ENCODE data around the gene SPRING1. TPM values are rescaled to one million over a fixed set of nuclear protein-coding genes. Genes with fewer than 3 reads are reported as not detected.

Gene SPRING1
- total and polyA plus RNA-seq, 2 of the 13 experiments (the other 11 are each of a cell fraction or from before 2014, with no cell fraction given), result 20.0 to 51.8 TPM

DNA sequence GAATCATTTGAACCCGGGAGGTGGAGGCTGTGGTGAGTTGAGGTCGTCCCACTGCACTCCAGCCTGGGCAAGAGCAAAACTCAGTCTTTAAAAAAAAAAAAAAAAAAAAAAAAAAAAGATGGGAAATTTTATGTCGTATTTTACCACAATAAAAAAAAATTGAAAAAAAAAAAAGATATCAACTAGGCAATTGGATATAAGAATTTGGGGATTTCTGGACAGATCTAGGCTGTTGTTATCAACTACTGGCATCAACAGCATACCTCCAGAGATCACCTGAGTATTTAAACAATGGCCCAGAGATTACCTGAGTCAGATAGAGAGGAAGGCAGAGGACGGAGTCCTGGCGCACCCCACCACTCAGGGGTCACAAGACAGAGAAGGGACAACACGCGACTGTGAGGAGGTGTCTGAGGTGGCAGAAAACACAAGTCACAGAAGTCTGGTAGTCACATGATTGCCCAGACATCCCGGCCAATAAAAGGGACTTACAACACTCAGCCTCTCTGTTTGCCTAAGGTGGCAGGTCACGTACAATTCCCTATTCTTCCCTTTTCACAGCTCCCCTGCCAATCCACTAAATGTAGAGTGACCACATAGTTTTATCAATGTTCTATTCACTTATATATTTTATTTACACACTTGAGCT, 1.8 kb downstream of the SPRING1 start (continued):
- TF ChIP-seq, protein P1, sequence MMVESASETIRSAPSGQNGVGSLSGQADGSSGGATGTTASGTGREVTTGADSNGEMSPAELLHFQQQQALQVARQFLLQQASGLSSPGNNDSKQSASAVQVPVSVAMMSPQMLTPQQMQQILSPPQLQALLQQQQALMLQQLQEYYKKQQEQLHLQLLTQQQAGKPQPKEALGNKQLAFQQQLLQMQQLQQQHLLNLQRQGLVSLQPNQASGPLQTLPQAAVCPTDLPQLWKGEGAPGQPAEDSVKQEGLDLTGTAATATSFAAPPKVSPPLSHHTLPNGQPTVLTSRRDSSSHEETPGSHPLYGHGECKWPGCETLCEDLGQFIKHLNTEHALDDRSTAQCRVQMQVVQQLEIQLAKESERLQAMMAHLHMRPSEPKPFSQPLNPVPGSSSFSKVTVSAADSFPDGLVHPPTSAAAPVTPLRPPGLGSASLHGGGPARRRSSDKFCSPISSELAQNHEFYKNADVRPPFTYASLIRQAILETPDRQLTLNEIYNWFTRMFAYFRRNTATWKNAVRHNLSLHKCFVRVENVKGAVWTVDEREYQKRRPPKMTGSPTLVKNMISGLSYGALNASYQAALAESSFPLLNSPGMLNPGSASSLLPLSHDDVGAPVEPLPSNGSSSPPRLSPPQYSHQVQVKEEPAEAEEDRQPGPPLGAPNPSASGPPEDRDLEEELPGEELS (CRISPR knock-in tag; IDR thresholded peaks at IDR 0.05), result 0 out of 2 replicates have a peak, but pooled peaks have one; percentile 31
- no peak for TF ChIP-seq ZNF333 (CRISPR knock-in tag; IDR thresholded peaks at IDR 0.05; ENCODE audit: borderline replicate concordance)
- no peak for TF ChIP-seq CENPT (CRISPR knock-in tag; IDR thresholded peaks at IDR 0.05; ENCODE audit: low read depth)
- TF ChIP-seq TARDBP (CRISPR knock-in tag; IDR thresholded peaks at IDR 0.05), result no peak
- TF ChIP-seq DPF2 (CRISPR knock-in tag; IDR thresholded peaks at IDR 0.05; ENCODE audit: borderline replicate concordance, low read depth), result no peak
- peak; percentile 76; the same call in 1 of the 2 replicates for TF ChIP-seq SOX5 (CRISPR knock-in tag; IDR thresholded peaks at IDR 0.05; ENCODE audit: borderline replicate concordance)
- TF ChIP-seq, protein P2, sequence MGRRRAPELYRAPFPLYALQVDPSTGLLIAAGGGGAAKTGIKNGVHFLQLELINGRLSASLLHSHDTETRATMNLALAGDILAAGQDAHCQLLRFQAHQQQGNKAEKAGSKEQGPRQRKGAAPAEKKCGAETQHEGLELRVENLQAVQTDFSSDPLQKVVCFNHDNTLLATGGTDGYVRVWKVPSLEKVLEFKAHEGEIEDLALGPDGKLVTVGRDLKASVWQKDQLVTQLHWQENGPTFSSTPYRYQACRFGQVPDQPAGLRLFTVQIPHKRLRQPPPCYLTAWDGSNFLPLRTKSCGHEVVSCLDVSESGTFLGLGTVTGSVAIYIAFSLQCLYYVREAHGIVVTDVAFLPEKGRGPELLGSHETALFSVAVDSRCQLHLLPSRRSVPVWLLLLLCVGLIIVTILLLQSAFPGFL (CRISPR knock-in tag; IDR thresholded peaks at IDR 0.05), result no peak
- TF ChIP-seq FOXA3 (CRISPR knock-in tag; IDR thresholded peaks at IDR 0.05), result peak; percentile 58
- TF ChIP-seq, protein P3, sequence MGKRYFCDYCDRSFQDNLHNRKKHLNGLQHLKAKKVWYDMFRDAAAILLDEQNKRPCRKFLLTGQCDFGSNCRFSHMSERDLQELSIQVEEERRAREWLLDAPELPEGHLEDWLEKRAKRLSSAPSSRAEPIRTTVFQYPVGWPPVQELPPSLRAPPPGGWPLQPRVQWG (CRISPR knock-in tag; IDR thresholded peaks at IDR 0.05; ENCODE audit: borderline replicate concordance, low read depth), result no peak
- TF ChIP-seq, protein P4, sequence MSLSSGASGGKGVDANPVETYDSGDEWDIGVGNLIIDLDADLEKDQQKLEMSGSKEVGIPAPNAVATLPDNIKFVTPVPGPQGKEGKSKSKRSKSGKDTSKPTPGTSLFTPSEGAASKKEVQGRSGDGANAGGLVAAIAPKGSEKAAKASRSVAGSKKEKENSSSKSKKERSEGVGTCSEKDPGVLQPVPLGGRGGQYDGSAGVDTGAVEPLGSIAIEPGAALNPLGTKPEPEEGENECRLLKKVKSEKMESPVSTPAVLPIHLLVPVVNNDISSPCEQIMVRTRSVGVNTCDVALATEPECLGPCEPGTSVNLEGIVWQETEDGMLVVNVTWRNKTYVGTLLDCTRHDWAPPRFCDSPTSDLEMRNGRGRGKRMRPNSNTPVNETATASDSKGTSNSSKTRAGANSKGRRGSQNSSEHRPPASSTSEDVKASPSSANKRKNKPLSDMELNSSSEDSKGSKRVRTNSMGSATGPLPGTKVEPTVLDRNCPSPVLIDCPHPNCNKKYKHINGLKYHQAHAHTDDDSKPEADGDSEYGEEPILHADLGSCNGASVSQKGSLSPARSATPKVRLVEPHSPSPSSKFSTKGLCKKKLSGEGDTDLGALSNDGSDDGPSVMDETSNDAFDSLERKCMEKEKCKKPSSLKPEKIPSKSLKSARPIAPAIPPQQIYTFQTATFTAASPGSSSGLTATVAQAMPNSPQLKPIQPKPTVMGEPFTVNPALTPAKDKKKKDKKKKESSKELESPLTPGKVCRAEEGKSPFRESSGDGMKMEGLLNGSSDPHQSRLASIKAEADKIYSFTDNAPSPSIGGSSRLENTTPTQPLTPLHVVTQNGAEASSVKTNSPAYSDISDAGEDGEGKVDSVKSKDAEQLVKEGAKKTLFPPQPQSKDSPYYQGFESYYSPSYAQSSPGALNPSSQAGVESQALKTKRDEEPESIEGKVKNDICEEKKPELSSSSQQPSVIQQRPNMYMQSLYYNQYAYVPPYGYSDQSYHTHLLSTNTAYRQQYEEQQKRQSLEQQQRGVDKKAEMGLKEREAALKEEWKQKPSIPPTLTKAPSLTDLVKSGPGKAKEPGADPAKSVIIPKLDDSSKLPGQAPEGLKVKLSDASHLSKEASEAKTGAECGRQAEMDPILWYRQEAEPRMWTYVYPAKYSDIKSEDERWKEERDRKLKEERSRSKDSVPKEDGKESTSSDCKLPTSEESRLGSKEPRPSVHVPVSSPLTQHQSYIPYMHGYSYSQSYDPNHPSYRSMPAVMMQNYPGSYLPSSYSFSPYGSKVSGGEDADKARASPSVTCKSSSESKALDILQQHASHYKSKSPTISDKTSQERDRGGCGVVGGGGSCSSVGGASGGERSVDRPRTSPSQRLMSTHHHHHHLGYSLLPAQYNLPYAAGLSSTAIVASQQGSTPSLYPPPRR (CRISPR knock-in tag; IDR thresholded peaks at IDR 0.05; ENCODE audit: borderline replicate concordance), result no peak
- TF ChIP-seq RORA (CRISPR knock-in tag; IDR thresholded peaks at IDR 0.05), result no peak
- no peak for TF ChIP-seq ATAD3A (CRISPR knock-in tag; IDR thresholded peaks at IDR 0.05)
- TF ChIP-seq KAT8 (CRISPR knock-in tag; IDR thresholded peaks at IDR 0.05), result 0 out of 2 replicates have a peak, but pooled peaks have one; percentile 13
- peak; percentile 28; the same call in 1 of the 2 replicates for TF ChIP-seq RBFOX2 (IDR thresholded peaks at IDR 0.05; ENCODE audit: low read depth, low read length)
- peak; percentile 45; the same call in 1 of the 2 replicates for TF ChIP-seq NCOA2 (CRISPR knock-in tag; IDR thresholded peaks at IDR 0.05)
- TF ChIP-seq, protein P5, sequence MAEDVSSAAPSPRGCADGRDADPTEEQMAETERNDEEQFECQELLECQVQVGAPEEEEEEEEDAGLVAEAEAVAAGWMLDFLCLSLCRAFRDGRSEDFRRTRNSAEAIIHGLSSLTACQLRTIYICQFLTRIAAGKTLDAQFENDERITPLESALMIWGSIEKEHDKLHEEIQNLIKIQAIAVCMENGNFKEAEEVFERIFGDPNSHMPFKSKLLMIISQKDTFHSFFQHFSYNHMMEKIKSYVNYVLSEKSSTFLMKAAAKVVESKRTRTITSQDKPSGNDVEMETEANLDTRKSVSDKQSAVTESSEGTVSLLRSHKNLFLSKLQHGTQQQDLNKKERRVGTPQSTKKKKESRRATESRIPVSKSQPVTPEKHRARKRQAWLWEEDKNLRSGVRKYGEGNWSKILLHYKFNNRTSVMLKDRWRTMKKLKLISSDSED (CRISPR knock-in tag; IDR thresholded peaks at IDR 0.05), result no peak
- TF ChIP-seq CREM (IDR thresholded peaks at IDR 0.05), result peak; percentile 20; the same call in 1 of the 2 replicates
- no peak for TF ChIP-seq CREM (CRISPR knock-in tag; IDR thresholded peaks at IDR 0.05)
- TF ChIP-seq ZNF432 (CRISPR knock-in tag; IDR thresholded peaks at IDR 0.05; ENCODE audit: borderline replicate concordance), result no peak
- TF ChIP-seq HDAC6 (IDR thresholded peaks at IDR 0.05; ENCODE audit: low read depth, low read length), result no peak
- no peak for TF ChIP-seq NAIF1 (CRISPR knock-in tag; IDR thresholded peaks at IDR 0.05; ENCODE audit: borderline replicate concordance)

Measured in HepG2 (cell line).